ENCODE data around the gene HIGD1C.

GRCh38 chr12:50990791-50991190 lies 38.4 kb downstream of the HIGD1C start:
- no peak for TF ChIP-seq CTCF (IDR thresholded peaks at IDR 0.05; ENCODE audit: insufficient read depth, low read length, poor library complexity, severe bottlenecking)
- TF ChIP-seq EZH2phosphoT487 (conservative IDR thresholded peaks at IDR 0.05; ENCODE audit: low read length) = no peak

Data from SU-DHL-6 (cell line).